ENCODE data around the gene PLIN4.

PLIN4 gene

DNA sequence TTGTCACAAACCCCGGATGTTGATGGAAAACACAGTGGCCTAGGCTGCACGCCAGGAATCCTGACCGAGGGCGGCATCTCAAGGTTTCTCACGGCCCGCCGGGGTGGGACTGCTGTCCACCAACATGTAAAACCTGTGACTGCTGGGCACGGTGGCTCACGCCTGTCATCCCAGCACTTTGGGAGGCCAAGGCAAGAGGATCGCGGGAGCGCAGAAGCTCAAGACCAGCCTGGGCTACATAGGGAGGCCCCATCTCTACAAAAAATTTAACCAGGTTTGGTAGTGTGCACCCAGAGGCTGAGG is 11.2 kb downstream of the PLIN4 start:
- DNase-seq: no peak

DNA sequence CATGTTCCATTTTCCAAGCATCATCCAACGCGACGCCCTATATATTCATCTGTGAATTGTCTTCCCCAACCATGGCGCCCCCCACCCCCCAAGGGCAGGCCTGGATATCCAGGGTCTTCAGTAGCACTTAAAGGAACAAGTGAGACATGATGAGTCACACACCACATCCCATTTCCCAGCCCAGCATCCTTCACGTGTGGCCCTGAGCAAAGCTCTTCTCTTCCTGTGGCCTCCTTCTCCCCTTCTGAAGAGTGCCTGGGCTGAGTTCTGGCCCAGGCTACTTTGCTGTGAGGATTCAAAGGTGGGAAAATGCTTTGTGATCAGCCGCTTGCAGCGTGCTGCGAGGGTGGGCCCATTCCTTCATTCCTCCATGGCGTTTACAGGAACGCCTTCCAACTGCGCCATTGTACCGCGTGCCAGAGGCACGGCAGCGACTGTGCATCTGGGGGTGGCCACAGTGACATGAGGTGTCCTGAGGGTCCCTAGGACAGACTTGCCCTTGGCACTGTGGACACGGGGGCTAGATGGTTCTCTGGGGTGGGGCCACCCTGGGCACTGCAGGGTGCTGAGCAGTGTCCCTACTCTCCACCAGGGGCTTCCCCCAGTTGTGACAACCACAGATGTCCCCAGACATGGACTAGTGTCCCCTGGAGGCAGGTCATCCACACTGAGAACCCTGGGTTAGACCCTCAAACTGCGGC is 11.7 kb downstream of the PLIN4 start:
- DNase-seq: no peak

DNA sequence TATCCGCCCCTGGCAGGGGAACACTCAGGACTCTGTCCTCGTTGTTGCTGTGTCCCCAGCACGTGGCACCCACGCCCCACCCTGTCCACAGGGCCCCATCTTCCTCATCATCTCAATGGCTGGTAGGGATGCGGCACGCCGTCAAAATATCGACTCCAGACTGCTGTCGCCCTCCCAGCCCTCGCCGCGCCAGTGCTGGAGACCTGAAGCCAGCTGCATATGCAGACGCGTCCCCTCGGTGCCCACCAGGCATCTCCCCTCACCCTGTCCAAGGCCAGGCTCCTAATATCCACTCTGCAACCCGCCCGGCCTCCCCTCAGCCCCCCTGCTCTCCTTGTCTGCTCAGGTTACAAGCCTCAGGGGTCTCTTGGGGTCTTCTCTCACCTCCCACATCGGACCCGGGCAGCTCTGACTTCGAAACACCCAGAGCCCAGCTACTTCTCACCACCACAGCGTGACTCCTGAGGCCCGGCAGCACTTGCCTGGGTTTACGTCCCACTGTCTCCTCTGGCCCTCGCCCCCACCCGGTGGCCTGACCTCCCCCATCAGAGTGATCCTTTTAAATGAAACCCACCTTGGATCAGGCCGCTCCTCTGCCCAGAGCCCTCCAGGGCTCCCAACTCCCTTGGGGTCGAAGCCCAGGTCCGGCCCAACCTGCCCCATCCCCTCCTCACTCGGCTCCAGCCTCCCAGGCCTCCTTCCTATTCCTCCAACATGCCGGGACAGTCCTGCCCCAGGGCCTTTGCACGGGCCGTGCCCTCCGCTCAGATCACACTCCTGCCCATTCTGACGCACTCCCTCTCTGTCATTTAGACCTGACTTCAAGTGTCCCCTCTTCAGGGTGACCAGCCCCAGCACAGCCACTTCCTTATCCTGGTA is 12.5 kb downstream of the PLIN4 start:
- DNase-seq: no peak

DNA sequence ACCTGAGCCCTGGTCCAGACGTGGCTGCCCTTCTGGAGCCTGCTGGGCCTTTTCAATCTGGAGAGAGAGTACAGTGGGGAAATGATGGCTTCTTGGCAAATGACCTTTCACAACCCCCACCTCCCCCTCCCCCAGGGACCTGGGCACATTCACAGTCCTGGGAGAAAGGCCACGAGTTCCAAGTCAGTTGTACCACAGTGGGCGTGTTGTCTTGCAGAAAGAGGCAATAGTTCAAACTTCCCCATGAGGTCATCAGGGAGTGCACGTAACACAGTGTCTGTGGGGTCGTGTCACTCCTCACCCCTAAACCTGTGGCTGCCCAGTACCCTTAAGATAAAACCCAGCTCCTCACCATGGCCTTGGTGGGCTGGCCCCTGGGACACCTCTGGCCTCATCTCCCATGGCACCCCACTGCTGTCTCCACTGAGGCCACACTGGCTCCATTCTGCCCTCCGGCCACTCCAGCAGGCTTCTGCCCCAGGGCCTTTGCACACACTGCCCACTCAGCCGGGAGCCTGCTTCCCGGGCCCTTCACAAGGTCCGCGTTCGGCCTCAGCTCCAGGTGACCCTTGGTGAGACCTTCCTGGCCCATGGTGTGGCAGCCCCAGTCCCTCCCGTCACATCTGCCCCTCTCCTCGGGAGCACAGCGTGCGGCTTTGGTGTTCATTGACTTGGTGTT is 13.3 kb downstream of the PLIN4 start:
- no peak for DNase-seq

DNA sequence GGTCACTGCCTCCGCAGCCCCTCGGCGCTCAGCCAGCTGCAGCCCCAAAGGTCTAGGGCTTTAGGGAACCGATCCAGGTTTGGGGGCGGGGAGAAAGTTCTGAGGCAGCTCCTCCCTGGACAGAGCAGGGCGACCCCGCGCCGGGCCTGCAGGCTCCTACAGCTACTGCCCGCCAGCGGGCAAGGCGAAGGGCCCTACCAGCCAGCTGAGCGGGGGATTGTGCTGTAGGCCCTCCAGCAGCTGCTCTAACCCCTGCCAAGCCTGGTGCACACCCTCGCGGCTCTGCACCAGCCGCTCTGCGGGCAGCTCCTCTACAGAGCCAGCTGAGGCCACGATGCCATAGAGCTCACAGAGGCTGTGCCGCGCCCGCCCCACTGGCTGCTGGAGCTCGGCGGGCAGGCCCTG is 14.0 kb downstream of the PLIN4 start:
- DNase-seq: peak in 35 of 56 donors; percentile 6 to 79 (median 38)

DNA sequence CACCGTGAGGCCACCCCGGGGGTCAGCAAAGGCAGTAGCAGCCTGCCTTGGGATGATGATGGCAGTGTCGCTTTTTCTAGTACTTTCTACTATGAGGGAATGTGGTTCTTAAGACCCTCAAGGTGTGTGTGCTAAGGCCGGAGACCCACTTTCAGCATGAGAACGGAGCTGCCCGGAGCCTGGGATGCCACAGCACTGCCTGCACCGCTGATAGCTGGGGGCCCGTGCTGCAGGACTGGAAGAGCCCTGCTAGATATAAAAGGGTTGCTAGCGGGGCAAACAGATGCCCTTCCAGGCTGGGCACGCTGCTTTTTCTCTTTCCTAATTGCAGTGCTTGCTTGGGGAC is 14.5 kb downstream of the PLIN4 start:
- no peak for DNase-seq

DNA sequence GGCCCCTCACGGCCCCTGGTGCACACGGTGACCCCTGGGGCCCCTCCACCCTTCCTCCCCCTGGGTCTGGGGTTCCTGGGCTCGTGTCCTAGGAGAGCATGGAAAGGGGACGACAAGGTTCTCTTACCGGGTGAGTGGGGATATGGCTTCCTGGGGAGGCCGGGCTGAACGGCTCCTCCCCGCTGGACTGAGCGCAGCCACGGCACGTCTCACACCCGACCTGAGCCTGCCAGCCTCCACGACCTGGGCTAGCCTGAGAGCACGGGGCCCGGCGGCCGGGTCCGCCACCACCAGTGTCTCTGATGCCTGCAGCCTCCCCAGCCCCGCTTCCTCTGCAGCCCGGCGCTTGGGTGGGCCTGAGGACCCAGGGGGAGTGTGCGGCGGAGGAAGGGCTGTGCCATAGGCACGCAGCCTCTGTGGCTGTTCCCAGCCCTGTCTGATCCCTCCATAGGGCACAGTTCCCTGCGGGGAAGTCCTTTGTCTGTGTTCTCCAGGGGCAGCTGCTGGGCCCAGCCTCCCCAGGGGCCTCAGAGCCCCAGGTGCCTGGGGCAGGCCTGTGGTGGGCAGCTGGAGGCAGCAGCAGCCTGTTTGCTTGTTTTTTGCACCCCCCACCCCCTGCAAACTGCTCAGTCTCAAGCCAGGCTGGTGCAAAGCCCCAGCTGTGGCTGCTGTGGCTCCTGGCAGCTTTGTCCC is 15.0 kb downstream of the PLIN4 start:
- DNase-seq: no peak

DNA sequence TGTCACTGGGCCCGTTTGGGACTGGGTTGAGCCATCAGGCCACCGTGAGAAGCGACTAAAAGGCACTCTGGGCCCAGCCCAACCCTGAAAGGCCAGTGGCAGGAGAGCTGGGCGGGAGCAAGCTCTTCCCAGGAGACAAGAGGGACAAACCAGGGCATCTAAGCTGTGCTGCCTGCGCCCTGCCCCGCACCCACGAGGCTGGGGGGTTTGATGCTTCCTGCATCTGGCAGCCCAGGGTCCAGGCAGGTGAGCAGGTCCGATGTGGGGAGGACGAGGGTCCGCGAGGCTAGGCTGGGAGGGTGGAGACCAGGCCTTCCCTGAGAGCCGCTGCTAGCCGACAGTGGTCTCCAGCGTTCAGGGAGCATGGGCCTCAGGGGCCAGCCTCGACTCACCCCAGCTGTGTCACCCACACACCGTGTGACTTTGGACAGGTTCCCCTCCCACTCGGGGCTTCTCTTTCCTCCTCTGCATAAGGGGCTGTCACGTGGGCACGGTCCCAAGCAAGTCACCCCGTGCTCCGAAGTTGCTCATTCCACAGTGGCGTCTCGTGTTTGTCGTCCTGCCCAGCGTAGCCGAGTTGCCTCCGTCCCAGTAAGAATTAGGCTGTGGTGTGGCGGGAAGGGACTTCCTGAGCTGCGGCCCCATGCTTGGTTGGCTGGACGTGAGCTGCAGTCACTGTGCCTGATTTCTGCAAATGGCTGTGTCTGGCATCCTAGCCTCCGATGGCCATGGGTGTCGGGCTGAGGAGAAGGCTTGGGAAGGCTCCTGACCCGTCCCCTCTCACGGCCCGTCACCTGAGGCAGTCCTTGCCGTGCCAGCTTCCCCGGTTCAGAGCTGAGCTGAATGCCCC is 15.8 kb downstream of the PLIN4 start:
- DNase-seq: no peak

DNA sequence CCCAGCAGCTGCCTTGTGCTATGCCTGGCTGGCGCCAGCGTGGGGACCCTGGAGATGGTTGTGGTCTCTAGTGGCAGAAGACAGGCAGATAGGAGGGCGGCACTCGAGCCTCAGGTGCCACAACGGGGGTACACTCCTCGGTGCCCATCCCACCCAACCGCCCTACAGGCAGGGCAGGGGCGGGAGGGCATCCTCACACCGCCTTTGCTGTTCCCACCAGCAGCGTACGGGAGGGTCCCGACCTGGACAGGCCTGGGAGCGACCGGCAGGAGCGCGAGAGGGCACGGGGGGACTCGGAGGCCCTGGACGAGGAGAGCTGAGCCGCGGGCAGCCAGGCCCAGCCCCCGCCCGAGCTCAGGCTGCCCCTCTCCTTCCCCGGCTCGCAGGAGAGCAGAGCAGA is 16.6 kb downstream of the PLIN4 start:
- DNase-seq: no peak

DNA sequence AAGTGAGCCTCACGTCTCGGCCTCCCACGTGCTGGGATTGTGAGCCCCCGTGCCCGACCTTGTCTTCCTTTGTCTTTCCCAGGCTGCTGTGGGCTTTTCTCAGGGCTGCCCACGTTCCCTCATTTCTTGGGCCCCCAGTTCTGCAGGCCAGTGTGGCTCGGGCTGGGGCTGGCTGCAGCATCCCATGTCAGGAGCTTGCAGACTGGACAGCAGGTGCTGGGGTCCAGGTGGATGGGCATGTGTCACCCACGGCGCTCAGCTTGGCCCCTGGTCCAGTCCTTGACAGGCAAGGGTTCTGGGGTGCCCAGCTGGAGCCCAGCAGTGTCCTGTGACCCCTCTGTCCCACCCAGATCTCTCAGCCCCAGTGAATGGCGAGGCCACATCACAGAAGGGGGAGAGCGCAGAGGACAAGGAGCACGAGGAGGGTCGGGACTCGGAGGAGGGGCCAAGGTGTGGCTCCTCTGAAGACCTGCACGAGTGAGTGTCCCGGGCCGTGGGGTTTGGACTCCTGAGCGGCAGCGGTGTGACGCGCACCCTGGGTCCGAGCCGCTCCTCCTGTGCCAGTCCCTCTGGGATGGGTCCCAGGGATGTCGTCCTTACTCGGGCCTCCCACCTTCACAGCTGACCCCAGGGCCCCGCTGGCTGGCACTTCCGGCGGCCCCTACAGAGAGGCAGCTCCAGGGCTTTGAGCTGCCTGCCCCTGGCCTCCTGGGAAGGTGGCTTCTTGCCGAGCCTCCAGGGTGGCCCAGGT is 17.3 kb downstream of the PLIN4 start:
- no peak for DNase-seq

DNA sequence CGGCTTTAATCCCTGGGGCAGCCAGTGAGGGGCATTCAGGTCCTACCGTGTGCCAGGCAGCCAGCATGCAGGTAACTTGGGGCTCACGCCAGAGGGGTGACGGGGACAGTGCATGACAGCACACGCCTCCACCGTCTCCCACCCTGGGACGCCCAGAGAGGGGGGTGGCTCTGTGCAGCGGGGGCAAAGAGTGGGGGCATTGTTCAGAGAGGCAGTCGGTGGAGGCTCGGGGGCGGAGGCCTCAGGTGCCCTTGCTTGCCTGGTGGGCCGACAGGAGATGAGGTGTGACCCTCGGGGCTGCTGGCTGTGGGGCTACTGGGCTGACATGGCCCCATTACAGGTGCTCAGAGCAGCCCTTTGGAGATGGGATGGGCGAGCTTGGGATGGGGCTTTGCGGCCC is 18.4 kb downstream of the PLIN4 start:
- no peak for DNase-seq

DNA sequence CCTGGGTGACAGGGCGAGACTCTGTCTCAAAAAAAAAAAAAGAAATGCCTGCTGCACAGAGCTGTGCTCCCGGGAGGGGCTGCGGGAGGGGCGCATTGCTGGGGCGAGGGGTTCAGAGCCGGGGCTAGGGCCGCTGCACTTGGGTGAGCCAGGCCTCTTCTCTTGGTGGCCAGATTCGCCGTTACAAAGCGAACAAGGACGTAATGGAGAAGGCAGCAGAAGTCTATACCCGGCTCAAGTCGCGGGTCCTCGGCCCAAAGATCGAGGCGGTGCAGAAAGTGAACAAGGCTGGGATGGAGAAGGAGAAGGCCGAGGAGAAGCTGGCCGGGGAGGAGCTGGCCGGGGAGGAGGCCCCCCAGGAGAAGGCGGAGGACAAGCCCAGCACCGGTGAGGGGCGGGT is 19.0 kb downstream of the PLIN4 start:
- DNase-seq: no peak

DNA sequence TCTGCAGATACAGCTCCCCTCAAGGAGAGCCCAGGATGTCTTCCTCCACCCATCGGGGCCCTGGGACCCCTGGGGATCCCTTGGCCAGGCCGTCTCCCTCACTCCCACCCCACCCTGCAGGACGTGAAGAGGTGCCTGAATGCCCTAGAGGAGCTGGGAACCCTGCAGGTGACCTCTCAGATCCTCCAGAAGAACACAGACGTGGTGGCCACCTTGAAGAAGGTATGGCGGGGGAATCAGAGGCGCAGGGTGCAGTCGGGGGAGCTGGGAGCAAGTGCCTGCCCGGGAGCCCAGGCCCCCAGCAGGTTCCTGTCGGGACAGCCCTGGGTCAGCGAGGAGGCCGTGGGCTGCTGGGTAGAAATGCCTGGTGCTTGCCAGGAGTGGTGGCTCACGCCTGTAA is 19.6 kb downstream of the PLIN4 start:
- no peak for DNase-seq

DNA sequence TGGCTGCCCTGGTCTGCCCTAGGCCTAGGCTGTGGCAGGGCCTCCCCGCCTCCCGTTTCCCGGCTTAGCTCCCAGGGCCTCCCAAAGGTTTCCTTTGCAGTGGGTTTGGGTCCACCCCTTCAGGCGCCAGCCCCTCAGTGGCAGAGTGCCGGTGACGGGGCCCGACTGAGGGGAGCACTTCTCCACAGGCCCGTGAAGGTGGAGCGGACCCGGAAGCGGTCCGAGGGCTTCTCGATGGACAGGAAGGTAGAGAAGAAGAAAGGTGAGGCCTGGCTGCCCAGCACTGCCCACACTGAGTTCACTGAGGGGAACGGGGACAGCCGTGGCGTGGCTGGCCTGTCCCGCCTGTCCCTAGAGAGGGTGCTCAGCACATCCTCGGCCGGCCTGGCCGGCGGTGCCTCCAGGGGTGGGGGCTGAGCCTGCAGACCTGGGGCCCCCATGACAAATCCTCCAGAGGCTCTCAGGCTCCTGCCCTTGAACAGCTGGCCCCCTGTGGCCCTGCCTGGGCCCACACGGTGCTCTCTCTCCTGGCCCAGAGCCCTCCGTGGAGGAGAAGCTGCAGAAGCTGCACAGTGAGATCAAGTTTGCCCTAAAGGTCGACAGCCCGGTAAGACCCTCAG is 20.4 kb downstream of the PLIN4 start:
- DNase-seq: no peak

DNA sequence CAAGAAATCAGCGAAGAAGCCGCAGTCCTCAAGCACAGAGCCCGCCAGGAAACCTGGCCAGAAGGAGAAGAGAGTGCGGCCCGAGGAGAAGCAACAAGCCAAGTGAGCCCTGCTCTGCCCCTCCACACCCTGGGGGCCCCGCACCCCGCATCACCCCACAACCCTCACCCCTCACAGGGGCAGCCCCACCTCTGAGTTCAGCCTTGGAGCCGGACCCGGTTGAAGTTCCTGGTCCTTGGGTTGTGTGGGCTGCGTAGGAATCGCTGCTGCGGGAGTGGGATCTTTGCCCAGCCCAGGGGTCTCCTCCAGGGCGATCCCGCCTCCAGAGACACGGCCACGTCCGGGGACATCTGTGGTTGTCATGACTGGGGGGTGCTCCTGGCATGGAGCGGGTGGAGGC is 22.0 kb downstream of the PLIN4 start:
- no peak for DNase-seq

DNA sequence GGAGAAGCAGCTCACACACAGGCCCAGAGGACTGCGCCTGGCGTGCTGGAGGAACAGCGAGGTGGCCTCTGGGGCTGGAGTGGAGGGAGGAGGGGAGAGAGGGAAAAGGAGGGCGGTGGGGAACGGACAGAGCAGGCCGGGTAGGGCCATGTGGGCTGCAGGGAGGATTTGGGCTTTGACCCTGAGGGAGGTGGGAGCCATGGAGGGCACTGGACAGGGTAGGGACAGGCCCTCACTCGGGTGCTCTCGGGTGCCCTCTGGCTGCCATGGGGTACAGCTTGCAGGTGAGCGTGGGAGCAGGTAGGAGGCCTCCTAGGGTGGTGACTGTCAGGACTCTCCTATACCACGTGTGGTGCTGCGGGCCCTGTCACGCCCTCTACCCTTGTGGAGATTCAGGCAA is 22.8 kb downstream of the PLIN4 start:
- DNase-seq: no peak

DNA sequence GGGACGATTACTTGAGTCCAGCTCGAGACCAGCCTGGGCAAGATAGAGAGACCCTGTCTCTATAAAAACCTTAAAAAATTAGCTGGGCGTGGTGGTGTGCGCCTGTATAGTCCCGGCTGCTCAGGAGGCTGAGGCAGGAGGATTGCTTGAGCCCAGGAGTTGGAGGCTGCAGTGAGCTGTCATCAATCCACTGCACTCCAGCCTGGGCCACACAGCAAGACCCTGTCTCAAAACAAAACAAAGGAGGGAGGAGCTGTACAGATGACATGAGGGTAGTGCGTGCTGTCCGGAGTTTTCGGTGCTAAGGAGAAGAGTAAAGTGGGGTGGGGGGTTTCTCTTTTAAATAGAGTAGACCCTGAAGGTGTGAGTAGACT is 23.6 kb downstream of the PLIN4 start:
- no peak for DNase-seq

DNA sequence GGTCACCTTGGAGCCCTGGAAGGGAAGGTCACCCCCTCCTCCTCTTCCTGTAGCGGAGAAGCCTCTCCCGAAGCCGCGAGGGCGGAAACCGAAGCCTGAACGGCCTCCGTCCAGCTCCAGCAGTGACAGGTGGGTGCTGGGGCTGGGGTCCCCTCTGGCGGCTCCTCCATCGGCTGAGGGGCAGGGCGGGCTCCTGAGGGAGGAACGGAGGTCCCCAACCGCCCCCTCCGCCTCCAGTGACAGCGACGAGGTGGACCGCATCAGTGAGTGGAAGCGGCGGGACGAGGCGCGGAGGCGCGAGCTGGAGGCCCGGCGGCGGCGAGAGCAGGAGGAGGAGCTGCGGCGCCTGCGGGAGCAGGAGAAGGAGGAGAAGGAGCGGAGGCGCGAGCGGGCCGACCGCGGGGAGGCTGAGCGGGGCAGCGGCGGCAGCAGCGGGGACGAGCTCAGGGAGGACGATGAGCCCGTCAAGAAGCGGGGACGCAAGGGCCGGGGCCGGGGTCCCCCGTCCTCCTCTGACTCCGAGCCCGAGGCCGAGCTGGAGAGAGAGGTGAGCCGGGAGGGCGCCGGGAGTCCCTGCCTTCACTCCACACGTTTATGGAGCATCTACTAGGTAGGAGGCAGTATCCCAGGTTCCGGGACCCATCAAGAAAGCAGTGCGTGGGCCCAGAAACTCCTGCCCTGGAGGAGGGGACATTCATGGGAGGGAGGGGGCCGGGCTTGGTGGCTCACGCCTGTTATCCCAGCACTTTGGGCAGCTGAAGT is 24.2 kb downstream of the PLIN4 start:
- no peak for DNase-seq
